NCI-H774 (cell line): ENCODE data around the gene LRRC52.

Experiments
- DNase-seq: peaks from one replicate; lab custom pipeline; 2025; lab: John Stamatoyannopoulos, UW

Gene LRRC52

DNA sequence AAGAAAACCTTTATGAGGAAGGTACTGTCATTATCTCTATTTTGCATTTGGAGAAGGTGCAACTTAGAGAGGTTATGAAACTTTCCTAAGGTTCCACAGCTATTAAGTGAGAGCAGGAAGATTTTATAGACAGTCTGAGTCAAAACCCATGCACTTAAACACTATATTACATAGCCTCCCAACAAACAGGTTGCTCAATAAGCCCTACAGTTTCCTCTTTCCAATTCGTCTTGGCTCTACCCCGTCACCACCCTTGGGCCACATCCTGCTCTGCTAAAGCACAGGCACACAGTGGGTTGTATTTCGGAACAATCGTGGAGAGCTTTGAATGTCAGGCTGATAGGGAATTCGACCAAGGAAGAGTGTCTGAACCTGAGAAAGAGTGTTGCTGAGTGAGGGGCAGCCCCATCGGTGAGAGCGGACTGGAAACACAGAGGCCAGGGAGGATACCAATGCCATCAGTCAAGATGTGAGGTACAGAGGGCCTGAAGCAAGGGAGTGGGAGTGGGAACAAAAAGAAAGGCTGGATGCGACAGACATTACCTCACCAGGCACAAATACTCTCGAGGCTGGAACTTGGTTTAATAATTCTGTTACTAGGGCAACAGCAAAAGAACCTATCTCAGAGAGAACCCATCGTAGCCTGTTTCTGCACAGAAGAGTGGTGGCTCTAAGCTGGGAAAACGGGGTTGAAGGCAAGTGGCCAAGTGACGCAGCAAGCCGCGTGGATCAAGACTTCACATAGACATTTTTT lies 6.3 kb upstream of the LRRC52 start:
- DNase-seq, result no peak

- DNase-seq, result no peak
These were observed 4.5 kb upstream of the LRRC52 start for GRCh38 chr1:165539306-165539705.

DNA sequence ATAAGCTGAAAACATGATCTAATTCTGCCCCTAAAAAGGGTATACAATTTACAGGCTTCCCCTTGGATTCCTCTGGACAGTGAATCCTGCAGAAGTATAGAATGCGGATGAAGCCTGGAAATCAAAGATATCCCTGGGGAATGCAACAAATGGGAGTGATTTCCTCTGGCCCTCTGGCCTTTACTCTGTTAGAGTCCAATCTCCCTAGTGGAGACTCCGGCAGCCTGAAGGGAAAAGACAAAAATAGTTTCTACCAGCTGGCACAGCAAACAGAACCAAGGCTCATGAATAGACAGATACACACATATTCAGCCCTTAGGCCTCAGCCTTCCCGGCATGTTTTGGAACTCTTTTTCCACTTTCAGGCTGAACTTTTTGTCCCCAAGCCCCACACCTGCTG lies 3.9 kb upstream of the LRRC52 start:
- DNase-seq, result no peak

DNA sequence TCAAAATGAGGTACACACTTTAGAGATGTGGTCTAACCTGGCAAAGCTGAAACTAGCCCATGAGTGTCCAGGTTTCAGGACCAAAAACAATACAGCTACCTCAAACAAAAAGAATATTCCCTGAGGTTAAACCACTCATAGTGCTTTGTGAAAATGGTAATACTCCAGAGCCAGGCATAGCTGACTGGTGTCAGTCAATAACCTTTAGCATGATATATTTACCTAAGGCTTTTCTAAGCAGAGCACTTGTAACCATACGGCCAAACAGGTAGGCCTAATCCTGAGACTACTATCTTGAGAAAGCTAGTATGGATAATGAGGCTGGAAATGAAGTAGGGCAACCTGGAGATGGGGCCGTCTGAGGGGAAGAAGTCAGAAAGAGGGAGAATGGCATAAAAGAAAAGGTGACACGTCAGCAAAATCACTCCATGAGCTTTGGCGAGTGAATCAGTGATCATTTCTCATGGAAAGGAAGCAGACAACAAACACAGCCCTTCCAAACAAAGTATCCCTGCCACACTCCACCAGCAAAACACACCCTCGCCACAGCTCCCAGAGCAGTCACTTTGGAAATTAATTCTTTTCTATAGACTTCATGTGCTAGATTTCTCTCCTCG lies 1.7 kb upstream of the LRRC52 start:
- DNase-seq, result no peak

DNA sequence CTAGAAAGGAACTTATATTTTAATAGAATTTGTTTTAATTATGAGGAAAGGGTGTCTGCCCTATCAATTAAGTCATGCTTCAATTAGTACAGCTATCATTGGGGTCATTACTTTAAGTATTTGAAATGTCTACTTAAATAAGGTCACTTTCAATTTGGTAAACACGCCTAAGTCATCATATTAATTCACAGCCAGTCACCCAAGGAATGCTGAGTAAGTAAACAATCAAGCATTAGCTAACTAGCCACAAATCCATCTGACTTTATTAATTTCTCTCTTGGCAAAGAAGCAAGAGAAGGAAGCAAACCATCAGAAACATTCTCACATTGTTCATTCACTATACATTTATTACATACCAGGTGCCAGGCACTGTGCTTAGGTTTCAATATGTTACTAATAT lies 1.2 kb upstream of the LRRC52 start:
- no peak for DNase-seq

DNA sequence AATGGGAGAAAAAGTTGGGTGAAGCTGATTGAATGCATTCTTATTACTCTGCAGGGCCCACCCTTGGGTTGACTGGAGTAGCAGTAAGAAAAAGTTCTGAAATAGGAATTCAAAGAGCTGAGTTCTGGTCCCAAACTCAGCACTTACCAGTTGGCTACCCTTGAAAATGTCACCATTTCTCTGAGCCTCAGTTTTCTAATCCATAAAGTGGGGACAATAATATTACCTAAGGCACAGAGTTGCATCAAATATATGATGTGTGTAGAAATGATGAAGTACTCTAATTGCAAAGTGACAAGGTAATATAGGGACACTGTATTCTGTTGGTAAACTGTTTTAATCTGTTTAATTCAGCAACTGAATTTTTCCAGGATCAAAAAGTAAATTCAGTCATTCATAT lies 1.2 kb downstream of the LRRC52 start:
- DNase-seq, result no peak

GRCh38 chr1:165545974-165546373 lies 2.2 kb downstream of the LRRC52 start:
- no peak for DNase-seq

DNA sequence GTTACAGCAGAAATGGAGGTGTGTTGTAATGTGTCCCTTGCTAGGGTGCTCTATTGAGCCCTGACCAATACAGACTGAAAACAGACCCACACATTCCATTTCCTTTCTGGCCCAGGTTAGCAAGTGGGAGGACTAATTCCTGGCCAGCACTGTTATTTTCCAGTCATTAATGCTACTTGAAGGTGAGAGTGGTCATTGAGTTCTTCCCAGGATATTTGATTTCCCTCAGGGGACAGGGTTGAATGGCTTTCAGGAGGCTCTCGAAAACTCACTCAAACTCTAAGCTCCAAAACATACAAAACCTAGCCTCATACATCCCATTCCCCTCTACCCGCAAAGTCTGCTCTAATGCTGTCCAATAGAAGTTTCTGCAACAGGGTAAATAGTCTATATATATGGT lies 6.2 kb downstream of the LRRC52 start:
- DNase-seq, result no peak

DNA sequence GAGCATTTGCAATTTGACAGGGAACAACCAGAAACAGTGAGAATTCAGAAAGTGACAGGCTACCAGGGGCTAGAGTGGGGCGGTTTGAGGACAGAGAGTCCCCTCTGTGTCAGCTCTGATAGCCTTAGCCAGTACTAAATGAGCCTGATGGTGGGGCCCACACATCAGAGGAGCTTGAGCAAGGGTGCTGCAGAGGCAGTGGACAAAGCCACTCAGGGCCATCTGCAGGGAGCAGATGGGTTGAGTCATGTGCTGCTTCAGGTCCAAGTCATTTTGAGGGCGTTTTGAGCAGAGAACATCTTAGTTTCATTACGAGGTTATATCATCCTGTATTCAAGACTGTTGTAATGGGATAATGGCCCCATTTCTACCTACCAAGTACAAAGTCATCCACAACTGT lies 7.7 kb downstream of the LRRC52 start:
- no peak for DNase-seq

DNA sequence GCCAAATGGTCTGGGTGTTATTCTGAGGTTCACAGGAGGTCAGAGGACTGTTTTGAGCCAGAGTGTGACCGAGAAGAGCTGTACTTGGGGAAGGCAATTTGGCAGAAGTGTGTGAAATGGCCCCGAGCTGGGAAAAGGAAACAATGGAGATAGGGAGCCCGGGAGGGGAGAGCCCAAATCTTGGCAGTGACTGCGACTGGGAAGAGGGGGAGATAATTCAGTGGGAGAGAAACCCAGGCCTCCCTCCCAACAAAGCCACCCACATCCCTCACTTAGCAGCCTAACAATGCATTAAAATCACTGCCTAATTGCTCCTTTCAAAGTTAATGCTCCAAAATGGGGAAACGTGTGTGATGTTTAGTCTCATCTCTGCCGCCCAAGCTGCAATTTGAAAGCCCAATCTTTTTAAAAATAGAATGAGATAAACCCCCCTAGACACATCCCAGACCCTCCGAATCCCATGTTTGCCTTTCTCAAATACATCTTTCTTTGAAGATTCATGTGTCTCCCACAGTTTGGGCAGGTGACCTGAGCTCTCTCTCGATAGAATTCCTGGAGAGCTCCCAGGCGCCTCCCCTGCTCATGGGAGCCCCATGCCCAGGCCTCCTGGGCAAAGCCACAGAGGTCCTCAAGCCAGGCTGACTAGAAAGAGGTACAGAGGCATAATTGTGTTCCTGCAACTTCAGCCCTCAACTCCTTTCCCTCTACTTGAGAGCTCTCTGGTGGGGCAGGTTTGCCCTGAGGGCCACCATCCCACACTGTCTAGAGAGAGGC lies 17.3 kb downstream of the LRRC52 start:
- no peak for DNase-seq

DNA sequence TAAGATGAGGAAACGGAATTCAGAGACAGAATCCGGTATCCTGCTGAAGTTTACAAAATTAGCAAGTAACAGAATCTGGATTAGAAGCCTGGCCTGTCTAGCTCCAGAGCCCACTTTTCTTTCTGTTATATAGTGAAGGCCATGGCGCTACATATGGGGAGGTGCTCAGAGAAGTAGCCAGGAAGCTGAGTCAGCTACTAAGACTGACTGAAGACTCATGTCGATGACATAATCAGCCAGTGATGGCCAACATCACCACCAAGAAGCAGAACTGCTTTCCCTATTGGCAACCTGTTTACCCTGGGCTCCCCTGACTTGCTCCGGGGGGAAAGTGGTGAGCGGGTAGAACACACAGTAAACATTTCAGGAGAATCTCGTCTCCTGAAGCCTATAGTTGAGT lies 18.8 kb downstream of the LRRC52 start:
- DNase-seq, result no peak

DNA sequence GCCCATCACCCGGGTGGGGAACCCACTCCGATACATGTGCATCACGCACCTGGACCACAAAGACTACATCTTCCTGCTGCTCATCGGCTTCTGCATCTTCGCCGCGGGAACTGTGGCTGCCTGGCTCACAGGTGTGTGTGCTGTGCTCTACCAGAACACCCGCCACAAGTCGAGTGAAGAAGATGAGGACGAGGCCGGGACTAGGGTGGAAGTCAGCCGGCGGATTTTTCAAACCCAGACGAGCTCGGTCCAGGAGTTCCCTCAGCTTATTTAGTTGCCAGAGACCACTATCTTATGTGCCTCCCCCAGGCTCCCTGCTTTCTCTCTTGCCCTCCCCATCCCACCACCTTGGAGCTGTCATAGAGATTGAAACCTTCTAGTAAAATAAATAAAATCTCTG lies 19.8 kb downstream of the LRRC52 start:
- no peak for DNase-seq

- peak; percentile 7 for DNase-seq
These were observed 20.8 kb downstream of the LRRC52 start for GRCh38 chr1:165564561-165564960.

DNA sequence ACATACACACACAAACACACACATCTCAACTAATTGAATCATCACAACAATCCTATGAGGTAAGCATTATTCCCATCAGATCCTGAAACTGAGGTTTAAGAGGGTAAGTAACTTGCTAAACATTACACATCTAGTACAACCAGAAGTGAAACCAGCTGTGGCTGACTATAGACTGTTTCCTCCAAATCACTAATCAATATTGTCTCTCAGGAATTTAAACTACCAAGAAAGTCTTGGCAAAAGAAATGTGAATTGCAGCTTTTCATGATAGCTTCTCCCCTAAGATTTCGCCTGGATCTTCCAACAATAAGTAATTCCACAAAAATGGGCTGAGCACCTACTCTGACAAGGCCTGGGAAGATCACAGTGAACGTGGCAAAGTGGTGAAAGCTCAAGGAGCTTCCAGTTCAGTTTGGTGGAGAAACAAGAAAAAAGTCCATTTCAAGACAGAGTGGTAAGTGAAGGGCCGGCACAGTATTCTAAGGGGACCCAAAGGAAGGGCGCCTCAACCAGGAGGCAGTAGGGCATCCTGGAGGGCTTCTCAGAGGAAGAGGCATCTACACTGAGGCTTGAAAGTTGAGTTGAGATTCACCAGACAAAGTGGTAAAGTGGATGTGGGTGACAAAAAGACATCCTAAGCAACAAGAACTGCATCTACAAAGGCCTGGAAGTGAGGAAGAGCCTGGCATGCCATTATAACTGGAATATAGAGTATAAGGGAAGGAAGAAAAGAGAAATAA lies 22.1 kb downstream of the LRRC52 start:
- no peak for DNase-seq

DNA sequence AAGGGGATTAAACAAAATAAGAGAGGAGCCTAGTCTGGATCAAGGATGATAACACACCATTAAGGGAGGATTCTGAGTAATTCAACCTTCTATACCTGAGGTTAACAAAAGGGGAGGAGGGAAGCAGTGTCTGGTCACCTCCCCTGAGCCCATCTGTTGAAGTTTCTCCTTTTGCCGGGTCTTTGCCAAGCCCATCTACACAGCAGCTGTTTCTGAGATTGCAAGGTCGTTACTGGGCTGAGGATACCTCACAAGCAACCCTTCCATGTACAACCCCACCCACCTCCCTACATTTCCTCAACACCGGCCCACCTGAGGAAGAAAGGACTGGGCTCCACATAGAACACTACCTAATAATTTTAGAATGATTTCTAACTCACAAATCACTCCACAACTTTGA lies 26.3 kb downstream of the LRRC52 start:
- no peak for DNase-seq

DNA sequence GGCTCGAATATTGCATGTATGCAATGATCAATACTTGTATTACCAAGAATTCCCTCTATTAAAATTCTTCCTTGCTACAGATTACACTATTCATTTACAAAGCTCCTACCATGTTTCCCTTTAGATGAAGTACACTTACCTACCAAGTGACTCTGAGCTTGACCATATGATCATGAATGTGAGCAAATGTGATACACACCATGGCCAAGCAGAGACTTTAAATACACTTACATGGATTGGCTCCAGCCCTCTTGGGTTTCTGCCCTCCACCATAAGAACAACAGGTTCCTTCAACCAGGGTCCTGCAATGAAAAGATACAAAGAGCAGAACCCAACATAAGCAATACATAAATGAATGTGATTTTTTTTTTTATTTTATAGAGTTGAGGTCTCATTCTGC lies 30.0 kb downstream of the LRRC52 start:
- DNase-seq, result no peak

DNA sequence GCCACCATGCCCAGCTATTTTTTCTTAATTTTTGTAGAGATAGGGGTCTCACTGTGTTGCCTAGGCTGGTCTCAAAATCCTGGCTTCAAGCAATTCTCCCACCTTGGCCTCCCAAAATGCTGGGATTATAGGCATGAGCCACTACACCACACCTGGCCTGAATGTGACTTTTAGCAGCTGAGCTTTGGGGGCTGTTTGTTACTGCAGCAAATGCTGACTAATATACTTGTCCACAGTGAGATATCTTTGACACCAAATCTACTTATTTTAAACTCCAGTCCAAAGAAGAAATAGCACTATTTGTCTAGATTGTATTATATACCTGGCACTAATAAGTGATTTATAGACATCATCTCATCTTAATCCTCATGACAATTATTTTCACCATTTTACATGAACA lies 30.5 kb downstream of the LRRC52 start:
- no peak for DNase-seq

- DNase-seq, result no peak
These were observed 31.8 kb downstream of the LRRC52 start for GRCh38 chr1:165575468-165576099.

GRCh38 chr1:165576536-165576935 lies 32.7 kb downstream of the LRRC52 start:
- DNase-seq, result no peak

DNA sequence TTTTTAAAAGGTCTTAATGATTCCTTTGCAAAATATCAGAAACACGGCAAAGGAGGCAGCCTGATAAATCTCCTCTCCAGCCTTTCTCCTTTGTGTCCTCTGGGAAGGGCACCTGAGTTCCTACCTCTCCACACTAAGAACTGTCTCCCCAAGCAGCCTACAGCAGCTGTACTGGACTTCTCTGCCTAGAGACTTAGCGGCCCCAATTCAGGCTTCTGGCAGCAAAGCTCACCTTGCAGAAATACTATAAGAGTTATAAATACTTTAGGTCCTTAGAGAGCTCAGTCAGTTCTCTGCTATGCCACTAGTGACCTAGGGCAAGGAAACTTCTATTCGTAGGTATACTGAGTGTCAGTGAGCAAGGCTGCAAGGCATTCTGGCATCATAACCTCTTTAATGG lies 33.9 kb downstream of the LRRC52 start:
- DNase-seq, result no peak

DNA sequence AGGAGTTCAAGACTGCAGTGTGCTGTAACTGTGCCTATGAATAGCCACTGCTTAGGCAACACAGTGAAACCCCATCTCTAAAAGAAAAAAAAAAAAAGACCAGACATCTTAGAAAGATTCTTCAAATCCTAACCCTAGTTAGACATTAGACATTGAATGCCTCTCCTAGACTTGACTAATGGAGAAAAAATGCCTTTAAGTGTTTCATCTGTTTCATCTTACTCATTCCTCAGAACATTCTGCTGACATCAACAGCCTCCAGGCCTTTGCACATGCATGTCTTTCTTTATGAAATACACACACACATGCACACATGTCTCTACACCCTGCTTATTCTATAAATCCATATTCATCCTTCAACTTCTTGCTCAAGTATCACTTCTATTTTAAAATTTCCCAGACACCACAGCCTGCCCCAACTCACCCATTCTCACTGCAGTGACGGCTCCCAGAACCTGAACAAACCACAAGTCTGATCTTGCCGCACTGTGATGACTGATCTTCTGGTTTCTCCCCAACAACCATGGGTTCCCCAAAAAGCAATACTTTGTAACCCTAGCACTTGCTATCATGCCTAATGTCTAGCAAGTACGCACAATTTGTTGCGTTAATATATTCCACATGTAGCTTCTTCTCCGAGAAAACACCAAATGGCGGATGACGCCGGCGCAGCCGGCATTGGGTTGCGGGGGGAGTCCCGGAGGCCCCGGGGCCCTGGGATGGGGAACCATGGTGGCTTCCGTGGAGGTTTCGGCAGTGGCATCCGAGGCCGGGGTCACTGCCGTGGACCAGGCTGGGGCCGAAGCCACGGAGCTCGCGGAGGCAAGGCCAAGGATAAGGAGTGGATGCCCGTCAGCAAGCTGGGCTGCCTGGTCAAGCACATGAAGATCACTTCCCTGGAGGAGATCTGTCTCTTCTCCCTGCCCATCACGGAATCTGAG lies 37.4 kb downstream of the LRRC52 start:
- no peak for DNase-seq
